BLaER1 treated with 17β-estradiol and CSF1 and Interleukin-3, amounts not matched to agents 10 nM and 100 nM (cell line): ENCODE results near the gene PSMD1.

Experiments
- H3K27ac ChIP-seq, 11 experiments: shearing (Covaris generic); formaldehyde crosslinking; 2 replicates each; pipeline ENCODE4 v1.8.1; 2022
- H3K27me3 ChIP-seq, 11 experiments: shearing (Covaris generic); formaldehyde crosslinking; 2 replicates each; pipeline ENCODE4 v1.8.1; 2022
- H3K36me3 ChIP-seq, 11 experiments: shearing (Covaris generic); formaldehyde crosslinking; 2 replicates each; pipeline ENCODE4 v1.8.1; 2022
- H3K4me1 ChIP-seq, 10 experiments: shearing (Covaris generic); formaldehyde crosslinking; 2 replicates each; pipeline ENCODE4 v1.8.1; 2022
- H3K4me2 ChIP-seq, 11 experiments: shearing (Covaris generic); formaldehyde crosslinking; 2 replicates each; pipeline ENCODE4 v1.8.1; 2022
- H3K4me3 ChIP-seq, 10 experiments: shearing (Covaris generic); formaldehyde crosslinking; 2 replicates each; pipeline ENCODE4 v1.8.1; 2022
- H3K9ac ChIP-seq, 11 experiments: shearing (Covaris generic); formaldehyde crosslinking; 2 replicates each; pipeline ENCODE4 v1.8.1; 2022
- H3K9me3 ChIP-seq, 11 experiments: shearing (Covaris generic); formaldehyde crosslinking; replicated peaks in 1 of 11; 2 replicates each; pipeline ENCODE4 v1.8.1; 2022
- H4K20me1 ChIP-seq, 11 experiments: shearing (Covaris generic); formaldehyde crosslinking; 2 replicates each; pipeline ENCODE4 v1.8.1; 2022
- Cebpa-rat ChIP-seq, 11 experiments: shearing (Covaris generic); IDR thresholded peaks; 2 replicates each; pipeline ENCODE4 v1.8.1; 2022

The PSMD1 gene

GRCh38 chr2:231127480-231127879 is 70.8 kb downstream of the PSMD1 start:
- TF ChIP-seq Cebpa-rat (IDR thresholded peaks at IDR 0.05), result no peak
- peaks cover 0 to 8% (median 0%) of the 10 kb centered on the region in 10 experiments; a peak in 1 of 20 replicates for H3K4me1 ChIP-seq
- H3K36me3 ChIP-seq, result peaks cover 0 to 58% (median 14%) of the 10 kb centered on the region in 11 experiments; a peak in 13 of 22 replicates
- H3K27ac ChIP-seq, result no peak overlapping the region
- no peaks in the 10 kb centered on the region for H3K27me3 ChIP-seq
- no peak overlapping the region for H3K4me2 ChIP-seq
- no peaks in the 10 kb centered on the region for H3K9me3 ChIP-seq
- no peak overlapping the region for H3K9ac ChIP-seq
- H3K4me3 ChIP-seq, result no peak overlapping the region
- H4K20me1 ChIP-seq, result peaks cover 0 to 61% (median 7%) of the 10 kb centered on the region in 11 experiments; a peak in 10 of 22 replicates

- H3K4me2 ChIP-seq, result no peak overlapping the region
- H3K27me3 ChIP-seq, result no peaks in the 10 kb centered on the region
- H3K27ac ChIP-seq, result no peak overlapping the region
- H4K20me1 ChIP-seq, result peaks cover 0 to 65% (median 11%) of the 10 kb centered on the region in 11 experiments; a peak in 11 of 22 replicates
- H3K9me3 ChIP-seq, result no peaks in the 10 kb centered on the region
- peaks cover 0 to 9% (median 0%) of the 10 kb centered on the region in 10 experiments; a peak in 1 of 20 replicates for H3K4me1 ChIP-seq
- H3K4me3 ChIP-seq, result no peak overlapping the region
- TF ChIP-seq Cebpa-rat (IDR thresholded peaks at IDR 0.05), result no peak
- peaks cover 0 to 53% (median 14%) of the 10 kb centered on the region in 11 experiments; a peak in 13 of 22 replicates for H3K36me3 ChIP-seq
- no peak overlapping the region for H3K9ac ChIP-seq
These were observed 71.3 kb downstream of the PSMD1 start for GRCh38 chr2:231127936-231128335.

- Histone ChIP-seq H3K4me2 (no peak overlapping the region), H3K4me3 (no peak overlapping the region), H4K20me1 (peaks cover 0 to 69% (median 13%) of the 10 kb centered on the region in 11 experiments; a peak in 13 of 22 replicates), H3K27ac (no peak overlapping the region), H3K9me3 (no peaks in the 10 kb centered on the region), H3K27me3 (no peaks in the 10 kb centered on the region), H3K4me1 (peaks cover 0 to 5% (median 0%) of the 10 kb centered on the region in 10 experiments; a peak in 1 of 20 replicates), H3K36me3 (peaks cover 0 to 49% (median 14%) of the 10 kb centered on the region in 11 experiments; a peak in 13 of 22 replicates), H3K9ac (no peak overlapping the region)
- no peak for TF ChIP-seq Cebpa-rat (IDR thresholded peaks at IDR 0.05)
These were observed 71.9 kb downstream of the PSMD1 start for GRCh38 chr2:231128541-231128940.

- TF ChIP-seq Cebpa-rat (IDR thresholded peaks at IDR 0.05), result no peak
- no peaks in the 10 kb centered on the region for H3K27me3 ChIP-seq
- peaks cover 0 to 69% (median 17%) of the 10 kb centered on the region in 11 experiments; a peak in 13 of 22 replicates for H4K20me1 ChIP-seq
- H3K9me3 ChIP-seq, result no peaks in the 10 kb centered on the region
- H3K36me3 ChIP-seq, result peaks cover 0 to 45% (median 14%) of the 10 kb centered on the region in 11 experiments; a peak in 13 of 22 replicates
- H3K4me2 ChIP-seq, result no peak overlapping the region
- peaks cover 0 to 10% (median 0%) of the 10 kb centered on the region in 10 experiments; a peak in 5 of 20 replicates for H3K4me1 ChIP-seq
- H3K4me3 ChIP-seq, result no peak overlapping the region
- H3K27ac ChIP-seq, result no peak overlapping the region
- H3K9ac ChIP-seq, result no peak overlapping the region
These were observed 72.5 kb downstream of the PSMD1 start for GRCh38 chr2:231129216-231129615.

- H3K27ac ChIP-seq, result no peak overlapping the region
These were observed 73.8 kb downstream of the PSMD1 start for GRCh38 chr2:231130336-231131056.

GRCh38 chr2:231132129-231132528 is 75.5 kb downstream of the PSMD1 start:
- H3K4me2 ChIP-seq, result no peak overlapping the region

More at GRCh38 chr2:231130336-231131056, 73.8 kb downstream of the PSMD1 start:
- Histone ChIP-seq H3K4me3 (no peak overlapping the region), H3K4me2 (no peak overlapping the region), H4K20me1 (peaks cover 0 to 70% (median 20%) of the 10 kb centered on the region in 11 experiments; a peak in 13 of 22 replicates), H3K36me3 (peaks cover 0 to 38% (median 14%) of the 10 kb centered on the region in 11 experiments; a peak in 13 of 22 replicates), H3K27me3 (no peaks in the 10 kb centered on the region), H3K9ac (no peak overlapping the region), H3K9me3 (no peaks in the 10 kb centered on the region), H3K4me1 (peaks cover 0 to 23% (median 0%) of the 10 kb centered on the region in 10 experiments; a peak in 7 of 20 replicates)
- no peak for TF ChIP-seq Cebpa-rat (IDR thresholded peaks at IDR 0.05)

GRCh38 chr2:231133365-231134099 is 76.9 kb downstream of the PSMD1 start:
- H3K4me1 ChIP-seq, result peaks cover 0 to 33% (median 0%) of the 10 kb centered on the region in 10 experiments; a peak in 7 of 20 replicates
- H3K36me3 ChIP-seq, result peaks cover under 1 to 49% (median 25%) of the 10 kb centered on the region in 11 experiments; a peak in 20 of 22 replicates
- no peak overlapping the region for H3K4me2 ChIP-seq
- H3K27me3 ChIP-seq, result no peaks in the 10 kb centered on the region
- no peak overlapping the region for H3K27ac ChIP-seq
- H4K20me1 ChIP-seq, result peaks cover 0 to 62% (median 24%) of the 10 kb centered on the region in 11 experiments; a peak in 12 of 22 replicates
- H3K9me3 ChIP-seq, result no peaks in the 10 kb centered on the region
- H3K9ac ChIP-seq, result no peak overlapping the region
- no peak for TF ChIP-seq Cebpa-rat (IDR thresholded peaks at IDR 0.05)
- no peak overlapping the region for H3K4me3 ChIP-seq

More at GRCh38 chr2:231132129-231132528, 75.5 kb downstream of the PSMD1 start:
- no peak overlapping the region for H3K4me3 ChIP-seq
- H3K27ac ChIP-seq, result no peak overlapping the region
- no peak overlapping the region for H3K9ac ChIP-seq
- peaks cover 1 to 44% (median 15%) of the 10 kb centered on the region in 11 experiments; a peak in 12 of 22 replicates for H3K36me3 ChIP-seq
- H3K27me3 ChIP-seq, result no peaks in the 10 kb centered on the region
- peaks cover 0 to 61% (median 20%) of the 10 kb centered on the region in 11 experiments; a peak in 13 of 22 replicates for H4K20me1 ChIP-seq
- no peak for TF ChIP-seq Cebpa-rat (IDR thresholded peaks at IDR 0.05)
- H3K4me1 ChIP-seq, result peaks cover 0 to 33% (median 0%) of the 10 kb centered on the region in 10 experiments; a peak in 7 of 20 replicates
- H3K9me3 ChIP-seq, result no peaks in the 10 kb centered on the region

- Histone ChIP-seq H4K20me1 (peaks cover 0 to 54% (median 22%) of the 10 kb centered on the region in 11 experiments; a peak in 13 of 22 replicates), H3K4me3 (no peak overlapping the region), H3K9me3 (no peaks in the 10 kb centered on the region), H3K4me2 (peak overlapping the region in 3 of 11 experiments; percentile 19 to 50 (median 48); a peak in 4 of 22 replicates), H3K4me1 (peaks cover 0 to 33% (median 0%) of the 10 kb centered on the region in 10 experiments; a peak in 7 of 20 replicates), H3K27me3 (no peaks in the 10 kb centered on the region), H3K9ac (no peak overlapping the region), H3K36me3 (peaks cover 16 to 58% (median 36%) of the 10 kb centered on the region in 11 experiments; a peak in 21 of 22 replicates), H3K27ac (peak overlapping the region in 2 of 11 experiments; percentile 40 to 50; a peak in 2 of 22 replicates)
- TF ChIP-seq Cebpa-rat (IDR thresholded peaks at IDR 0.05), result no peak
These were observed 78.4 kb downstream of the PSMD1 start for GRCh38 chr2:231134910-231135655.
